Stimulated activated CD4-positive, alpha-beta T cell treated with anti-CD3 and anti-CD28 coated beads, Interleukin-1b, Interleukin-23, amount 100 ng/mL, for 4 hours (primary cell): ENCODE data around the gene TMEM178B.
"Not testable (repeated sequence)": the region's sequence is repeated elsewhere in the genome, so short reads cannot be mapped to it uniquely, and the experiment has no call there.

Source experiments
- DNase-seq, 2 donors: peaks; one replicate each; pipeline ENCODE4 v3.0.0-alpha.2; 2020; ENCODE audit warnings: low read depth in 2 of 2

The TMEM178B gene

GRCh38 chr7:141312828-141313521, 239.1 kb downstream of the TMEM178B start:
- no peak for DNase-seq

GRCh38 chr7:141313896-141314295, 240.0 kb downstream of the TMEM178B start:
- DNase-seq, result no peak

GRCh38 chr7:141317033-141317585, 243.2 kb downstream of the TMEM178B start:
- DNase-seq, result no peak

GRCh38 chr7:141320287-141320686, 246.4 kb downstream of the TMEM178B start:
- no peak for DNase-seq

GRCh38 chr7:141322383-141322782, 248.5 kb downstream of the TMEM178B start:
- no peak for DNase-seq

- no peak for DNase-seq
Measured at GRCh38 chr7:141323826-141324225, 250.0 kb downstream of the TMEM178B start.

GRCh38 chr7:141324870-141325269, 251.0 kb downstream of the TMEM178B start:
- DNase-seq, result no peak

- DNase-seq, result no peak
Measured at GRCh38 chr7:141325275-141325674, 251.4 kb downstream of the TMEM178B start.

GRCh38 chr7:141328290-141328689, 254.4 kb downstream of the TMEM178B start:
- no peak for DNase-seq

- DNase-seq, result not testable (repeated sequence)
Measured at GRCh38 chr7:141330285-141330684, 256.4 kb downstream of the TMEM178B start.

- no peak for DNase-seq
Measured at GRCh38 chr7:141333459-141333858, 259.6 kb downstream of the TMEM178B start.

- no peak for DNase-seq
Measured at GRCh38 chr7:141335164-141335563, 261.3 kb downstream of the TMEM178B start.

GRCh38 chr7:141339603-141340002, 265.7 kb downstream of the TMEM178B start:
- DNase-seq, result no peak

- no peak for DNase-seq
Measured at GRCh38 chr7:141340991-141341390, 267.1 kb downstream of the TMEM178B start.

- no peak for DNase-seq
Measured at GRCh38 chr7:141342621-141343408, 269.0 kb downstream of the TMEM178B start.

- DNase-seq, result no peak
Measured at GRCh38 chr7:141344153-141344935, 270.5 kb downstream of the TMEM178B start.

GRCh38 chr7:141348728-141349127, 274.9 kb downstream of the TMEM178B start:
- no peak for DNase-seq

GRCh38 chr7:141349338-141349737, 275.5 kb downstream of the TMEM178B start:
- DNase-seq, result no peak

- DNase-seq, result no peak
Measured at GRCh38 chr7:141349804-141350203, 275.9 kb downstream of the TMEM178B start.

- no peak for DNase-seq
Measured at GRCh38 chr7:141351175-141351574, 277.3 kb downstream of the TMEM178B start.

GRCh38 chr7:141352955-141353354, 279.1 kb downstream of the TMEM178B start:
- no peak for DNase-seq

GRCh38 chr7:141354251-141354650, 280.4 kb downstream of the TMEM178B start:
- DNase-seq, result no peak
